Stimulated activated CD4-positive, alpha-beta T cell treated with anti-CD3 and anti-CD28 coated beads, Interleukin-15, amount 100 ng/mL, for 1 hour (primary cell): ENCODE data around the gene GRK5.

ENCODE experiments used
- DNase-seq, 2 donors: peaks; one replicate each; pipeline ENCODE4 v3.0.0-alpha.2; 2020; ENCODE audit warnings: low read depth in 1 of 2, low spot score in 1 of 2

Gene GRK5

GRCh38 chr10:119415121-119415520, 207.8 kb downstream of the GRK5 start:
- no peak for DNase-seq

GRCh38 chr10:119415536-119416503, 208.4 kb downstream of the GRK5 start:
- no peak for DNase-seq

- DNase-seq: peak; percentile 37 to 62
These were observed 209.5 kb downstream of the GRK5 start for GRCh38 chr10:119416855-119417254.

- no peak for DNase-seq
These were observed 210.5 kb downstream of the GRK5 start for GRCh38 chr10:119417852-119418251.

GRCh38 chr10:119418362-119418761, 211.0 kb downstream of the GRK5 start:
- DNase-seq: no peak

- no peak for DNase-seq
These were observed 212.6 kb downstream of the GRK5 start for GRCh38 chr10:119419931-119420330.

- no peak for DNase-seq
These were observed 213.8 kb downstream of the GRK5 start for GRCh38 chr10:119420950-119421875.

- DNase-seq: no peak
These were observed 214.7 kb downstream of the GRK5 start for GRCh38 chr10:119421891-119422681.

GRCh38 chr10:119422682-119423509, 215.5 kb downstream of the GRK5 start:
- DNase-seq: no peak

- no peak for DNase-seq
These were observed 216.3 kb downstream of the GRK5 start for GRCh38 chr10:119423510-119424257.

GRCh38 chr10:119424258-119424975, 217.0 kb downstream of the GRK5 start:
- no peak for DNase-seq

- DNase-seq: no peak
These were observed 217.9 kb downstream of the GRK5 start for GRCh38 chr10:119425102-119425880.

GRCh38 chr10:119425881-119426170, 218.5 kb downstream of the GRK5 start:
- no peak for DNase-seq

- DNase-seq: no peak
These were observed 219.3 kb downstream of the GRK5 start for GRCh38 chr10:119426699-119427098.

- DNase-seq: no peak
These were observed 220.0 kb downstream of the GRK5 start for GRCh38 chr10:119427263-119427864.

- DNase-seq: no peak
These were observed 221.4 kb downstream of the GRK5 start for GRCh38 chr10:119428789-119429188.

GRCh38 chr10:119429771-119430170, 222.4 kb downstream of the GRK5 start:
- DNase-seq: no peak
